Spleen (tissue), 11 donors: ENCODE data around the gene ABCE1. TPM values are rescaled to one million over a fixed set of nuclear protein-coding genes. Genes with fewer than 3 reads are reported as not detected.

Source experiments
- DNase-seq: peaks from one replicate; pipeline ENCODE4 v3.0.0-alpha.2; 2020
- H3K27ac ChIP-seq, 8 donors: fragments of 200-600 bp; sonication (generic) in 7 of 8; 1 replicate in 4 of 8; 2 replicates in 4 of 8; pipeline versions ENCODE4 v1.5.0 to v1.8.0; 2016 to 2021; ENCODE audit warnings: inconsistent platforms in 4 of 8, mild to moderate bottlenecking in 4 of 8, moderate library complexity in 1 of 8
- H3K27me3 ChIP-seq, 7 donors: fragments of 200-600 bp; sonication (generic) in 6 of 7; replicated peaks in 1 of 7; 1 replicate in 4 of 7; 2 replicates in 3 of 7; pipeline versions ENCODE4 v1.5.0 to v1.8.0; 2016 to 2021; ENCODE audit warnings: inconsistent platforms in 3 of 7, mild to moderate bottlenecking in 1 of 7
- H3K36me3 ChIP-seq, 6 donors: fragments of 200-600 bp; sonication (generic) in 5 of 6; 1 replicate in 4 of 6; 2 replicates in 2 of 6; pipeline versions ENCODE4 v1.5.0 to v1.8.0; 2016 to 2021; ENCODE audit warnings: inconsistent platforms in 2 of 6
- H3K4me1 ChIP-seq, 6 donors: fragments of 200-600 bp; sonication (generic) in 5 of 6; 1 replicate in 3 of 6; 2 replicates in 3 of 6; pipeline versions ENCODE4 v1.5.0 to v1.8.0; 2016 to 2021; ENCODE audit warnings: inconsistent platforms in 3 of 6
- H3K4me3 ChIP-seq, 8 donors: fragments of 200-600 bp; sonication (generic) in 7 of 8; 1 replicate in 4 of 8; 2 replicates in 4 of 8; pipeline versions ENCODE4 v1.5.0 to v1.8.0; 2016 to 2021; ENCODE audit warnings: inconsistent platforms in 4 of 8, mild to moderate bottlenecking in 4 of 8, moderate library complexity in 2 of 8
- H3K9me3 ChIP-seq, 8 donors: fragments of 200-600 bp; sonication (generic) in 7 of 8; 1 replicate in 4 of 8; 2 replicates in 4 of 8; pipeline versions ENCODE4 v1.5.0 to v1.8.0; 2016 to 2021; ENCODE audit warnings: inconsistent platforms in 4 of 8
- CTCF ChIP-seq, 11 experiments: fragments of 200-600 bp in 7 of 11; fragments of 450-650 bp in 4 of 11; sonication (generic) in 4 of 11; IDR thresholded peaks in 8 of 11; conservative IDR thresholded peaks in 3 of 11; 1 replicate in 7 of 11; 2 replicates in 4 of 11; pipeline versions ENCODE4 v1.4.0 to v1.8.0; 2016 to 2021; ENCODE audit warnings: antibody characterized with exemption in 11 of 11, inconsistent platforms in 4 of 11, mild to moderate bottlenecking in 1 of 11
- POLR2A ChIP-seq, 3 donors: fragments of 450-650 bp; IDR thresholded peaks; one replicate each; pipeline ENCODE4 v1.5.1; 2017; ENCODE audit warnings: antibody characterized with exemption in 3 of 3, mild to moderate bottlenecking in 1 of 3
- POLR2AphosphoS5 ChIP-seq, 3 donors: sonication (generic); formaldehyde crosslinking; IDR thresholded peaks; one replicate each; pipeline ENCODE4 v1.5.1; 2017; ENCODE audit warnings: antibody characterized with exemption in 3 of 3
- WGBS, 5 donors: extraction: QIAGEN DNeasy Blood & Tissue Kit in 3 of 5; methylation state at CpG; one replicate each; pipeline versions ENCODE4 v1.1.5 to v1.1.7; 2013 to 2018; 5-methylcytosine and 5-hydroxymethylcytosine counted together
- intact Hi-C: fragments of 100-400 bp; cut with DNase I; formaldehyde crosslinking; loops from one replicate; pipeline ENCODE4 v1.15.0; 2023; ENCODE audit warnings: low total_unique reads
- polyA plus RNA-seq, 3 donors: library from polyadenylated mRNA; stranded (reverse); fragments of 200-250 nt; gene quantifications; one replicate each; pipeline ENCODE4 v1.2.1, GENCODE V29; 2013
- total RNA-seq, 7 donors: library from RNA; depleted of rRNA in 3 of 7; stranded (reverse); fragments of >200 nt in 3 of 7; fragmentation: NEBNext Ultra II Directional in 4 of 7; extraction: Animal tissue kit (Norgen Biotek cat#: 25700) in 4 of 7; gene quantifications; one replicate each; pipeline versions ENCODE4 v1.1.0 to v1.2.1, GENCODE V29; 2016 to 2021
- donor health status: healthy with polysubstance abuse.
- donor health status: DM: no; HTN: no; CAD: no; lungs with moderate emphysema.
- donor health status: DM: no; HTN: no; CAD: no.
- donor health status: Bipolar disorder and iron deficiency.
- donor health status: healthy.
- donor health status: DM: no; HTN: no; CAD: no.
- donor health status: DM: yes; HTN: yes; CAD: no.

Gene ABCE1
- total and polyA plus RNA-seq, 10 donors = 16.9 to 83.5 (median 54.1) TPM

DNA sequence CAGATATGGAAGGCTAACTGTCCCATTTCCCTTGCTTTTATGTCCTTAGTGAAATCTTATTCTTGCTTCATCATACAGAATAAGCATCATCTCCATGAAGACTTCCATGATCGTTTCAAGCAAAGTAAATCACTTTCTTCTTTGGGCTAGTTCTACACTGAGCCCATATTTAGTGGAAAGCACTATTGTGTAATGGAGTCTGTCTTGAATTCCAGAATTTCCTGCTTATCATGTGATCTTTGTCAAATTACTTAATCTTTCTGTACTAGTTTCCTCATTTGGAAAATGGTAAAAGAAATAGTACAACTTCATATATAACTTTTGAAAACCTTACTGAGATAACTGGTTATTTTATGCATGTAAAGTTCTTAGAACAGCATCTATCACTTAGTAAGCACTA lies 7.7 kb upstream of the ABCE1 start:
- no peak for DNase-seq
- Histone ChIP-seq H3K4me1 (peaks cover 0 to 33% (median 4%) of the 10 kb centered on the region in 6 donors), H3K27ac (peak overlapping the region in 1 of 8 donors; percentile 46), H3K4me3 (no peak overlapping the region), H3K36me3 (peaks cover 0 to 96% (median 31%) of the 10 kb centered on the region in 6 donors), H3K27me3 (no peaks in the 10 kb centered on the region), H3K9me3 (peaks cover 0 to 16% (median 11%) of the 10 kb centered on the region in 8 donors)
- intact Hi-C loops = no loop called here
- WGBS, 5 donors = 83 to 98% (median 94%) methylated on average over 1 of the region's 1 CpG
- TF ChIP-seq POLR2A (IDR thresholded peaks at IDR 0.05) (no peak), POLR2AphosphoS5 (IDR thresholded peaks at IDR 0.05) (no peak), CTCF (IDR thresholded peaks at IDR 0.05 in 8 of 11, conservative IDR thresholded peaks at IDR 0.05 in 3 of 11) (no peak)

DNA sequence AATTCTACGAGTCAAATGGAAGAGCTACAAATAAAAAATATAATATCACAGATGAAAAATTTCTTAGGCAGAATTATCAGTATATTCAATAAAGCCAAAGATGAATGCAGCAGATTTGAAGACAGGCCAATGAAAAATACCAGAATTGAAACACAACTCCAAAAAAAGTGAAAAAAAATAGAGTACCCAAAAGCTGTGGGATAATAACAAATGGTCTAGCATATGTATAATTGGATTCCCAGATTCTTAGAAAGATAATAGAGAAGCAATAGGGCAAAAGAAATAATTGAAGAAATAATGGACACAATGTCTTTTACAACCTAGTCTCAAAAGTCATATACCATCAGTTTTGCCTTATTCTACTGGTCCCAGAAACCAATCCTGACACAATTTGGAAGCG lies 4.5 kb upstream of the ABCE1 start:
- intact Hi-C loops = no loop called here
- H3K27me3 ChIP-seq = no peaks in the 10 kb centered on the region
- no peak for TF ChIP-seq POLR2AphosphoS5 (IDR thresholded peaks at IDR 0.05)
- TF ChIP-seq POLR2A (IDR thresholded peaks at IDR 0.05) = no peak
- no peak for TF ChIP-seq CTCF (IDR thresholded peaks at IDR 0.05 in 8 of 11, conservative IDR thresholded peaks at IDR 0.05 in 3 of 11)

GRCh38 chr4:145097331-145097820 lies 735 bp upstream of the ABCE1 start:
- no peak for TF ChIP-seq POLR2AphosphoS5 (IDR thresholded peaks at IDR 0.05)
- no peak for TF ChIP-seq CTCF (IDR thresholded peaks at IDR 0.05 in 8 of 11, conservative IDR thresholded peaks at IDR 0.05 in 3 of 11)
- Histone ChIP-seq H3K9me3 (peaks cover 0 to 16% (median 11%) of the 10 kb centered on the region in 8 donors), H3K27me3 (no peaks in the 10 kb centered on the region), H3K4me3 (peak overlapping the region; percentile 49 to 96 (median 74)), H3K27ac (peak overlapping the region; percentile 79 to 92 (median 88)), H3K36me3 (peaks cover 0 to 36% (median 23%) of the 10 kb centered on the region in 6 donors), H3K4me1 (peaks cover 17 to 72% (median 56%) of the 10 kb centered on the region in 6 donors)
- WGBS, 5 donors = 10 to 14% (median 11%) methylated on average over 10 of the region's 10 CpGs
- no peak for DNase-seq
- intact Hi-C loops = no loop called here

More for the DNA sequence above, 4.5 kb upstream of the ABCE1 start:
- H3K4me1 ChIP-seq = peaks cover 11 to 46% (median 23%) of the 10 kb centered on the region in 6 donors
- 81 to 99% (median 94%) methylated on average over 2 of the region's 2 CpGs for WGBS, 5 donors
- peaks cover 0 to 16% (median 11%) of the 10 kb centered on the region in 8 donors for H3K9me3 ChIP-seq
- H3K27ac ChIP-seq = no peak overlapping the region
- H3K36me3 ChIP-seq = peaks cover 0 to 73% (median 31%) of the 10 kb centered on the region in 6 donors
- no peak for DNase-seq
- no peak overlapping the region for H3K4me3 ChIP-seq

DNA sequence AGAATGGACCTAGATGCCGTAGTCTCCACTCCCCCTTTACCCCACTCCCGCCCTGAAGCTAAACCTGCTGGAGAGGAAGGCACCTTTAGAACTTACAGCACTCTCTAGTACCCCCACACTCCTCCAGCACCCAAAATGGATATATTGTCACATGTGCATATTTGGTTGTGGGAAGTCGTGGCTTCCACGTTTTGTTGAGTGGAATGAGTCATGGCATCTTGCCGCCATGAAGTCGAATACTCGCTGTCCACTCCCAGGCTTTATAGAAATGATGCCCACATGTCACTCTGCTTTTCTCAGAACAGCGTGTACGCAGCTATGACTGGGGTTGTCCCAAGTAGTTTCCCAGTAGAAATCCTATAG lies 545 bp downstream of the ABCE1 start:
- H3K4me3 ChIP-seq = peak overlapping the region; percentile 49 to 96 (median 74)
- H3K27me3 ChIP-seq = no peaks in the 10 kb centered on the region
- peaks cover 0 to 23% (median 13%) of the 10 kb centered on the region in 6 donors for H3K36me3 ChIP-seq
- peaks cover 17 to 84% (median 69%) of the 10 kb centered on the region in 6 donors for H3K4me1 ChIP-seq
- H3K27ac ChIP-seq = peak overlapping the region; percentile 79 to 92 (median 88)
- 0% methylated on average over 6 to 9 of the region's 9 CpGs for WGBS, 5 donors
- TF ChIP-seq CTCF (IDR thresholded peaks at IDR 0.05 in 8 of 11, conservative IDR thresholded peaks at IDR 0.05 in 3 of 11) (no peak), POLR2AphosphoS5 (IDR thresholded peaks at IDR 0.05) (no peak), POLR2A (IDR thresholded peaks at IDR 0.05) (no peak)
- no peak for DNase-seq
- intact Hi-C loops = no loop called here
- H3K9me3 ChIP-seq = peaks cover 0 to 10% (median 7%) of the 10 kb centered on the region in 8 donors
